ENCODE results near the gene CDH18.

Gene CDH18

GRCh38 chr5:19531374-19531952 is 456.5 kb downstream of the CDH18 start:
- TF ChIP-seq EZH2 (IDR thresholded peaks at IDR 0.05; ENCODE audit: borderline replicate concordance, low read length) (no peak), CTCF (IDR thresholded peaks at IDR 0.05; ENCODE audit: low read length) (no peak)
- Histone ChIP-seq H3K4me3 (ENCODE audit: low read depth, low read length, poor library complexity, severe bottlenecking) (no peak overlapping the region), H3K4me1 (ENCODE audit: insufficient read depth, low read length, severe bottlenecking) (no peaks in the 10 kb centered on the region), H3K9ac (ENCODE audit: low read length) (no peak overlapping the region), H3K4me2 (ENCODE audit: low read length) (no peak overlapping the region), H4K20me1 (ENCODE audit: insufficient read depth, low read length) (no peaks in the 10 kb centered on the region), H3K9me3 (ENCODE audit: low read length) (no peaks in the 10 kb centered on the region), H3K27me3 (ENCODE audit: insufficient read depth, low read length) (no peaks in the 10 kb centered on the region), H3K36me3 (ENCODE audit: insufficient read depth, low read length) (no peaks in the 10 kb centered on the region), H3K27ac (ENCODE audit: low read depth, low read length, poor library complexity, severe bottlenecking) (no peak overlapping the region), H2AFZ (ENCODE audit: low read length) (no peak overlapping the region), H3F3A (ENCODE audit: insufficient read depth, low read length) (no peaks in the 10 kb centered on the region), H3K9me2 (ENCODE audit: low read depth, low read length) (no peaks in the 10 kb centered on the region), H3K79me2 (ENCODE audit: insufficient read depth, low read length) (no peaks in the 10 kb centered on the region)

- Histone ChIP-seq H4K20me1 (ENCODE audit: insufficient read depth, low read length) (no peaks in the 10 kb centered on the region), H3K9ac (ENCODE audit: low read length) (no peak overlapping the region), H3K79me2 (ENCODE audit: insufficient read depth, low read length) (no peaks in the 10 kb centered on the region), H3F3A (ENCODE audit: insufficient read depth, low read length) (no peaks in the 10 kb centered on the region), H3K9me2 (ENCODE audit: low read depth, low read length) (no peaks in the 10 kb centered on the region), H3K27ac (ENCODE audit: low read depth, low read length, poor library complexity, severe bottlenecking) (no peak overlapping the region), H3K4me3 (ENCODE audit: low read depth, low read length, poor library complexity, severe bottlenecking) (no peak overlapping the region), H3K4me1 (ENCODE audit: insufficient read depth, low read length, severe bottlenecking) (no peaks in the 10 kb centered on the region), H3K4me2 (ENCODE audit: low read length) (no peak overlapping the region), H2AFZ (ENCODE audit: low read length) (no peak overlapping the region), H3K9me3 (ENCODE audit: low read length) (no peaks in the 10 kb centered on the region), H3K27me3 (ENCODE audit: insufficient read depth, low read length) (no peaks in the 10 kb centered on the region), H3K36me3 (ENCODE audit: insufficient read depth, low read length) (no peaks in the 10 kb centered on the region)
- TF ChIP-seq CTCF (IDR thresholded peaks at IDR 0.05; ENCODE audit: low read length), result no peak
- TF ChIP-seq EZH2 (IDR thresholded peaks at IDR 0.05; ENCODE audit: borderline replicate concordance, low read length), result no peak
These were observed 468.6 kb downstream of the CDH18 start for GRCh38 chr5:19519448-19519847.

GRCh38 chr5:19498852-19499251 is 489.1 kb downstream of the CDH18 start:
- Histone ChIP-seq H4K20me1 (ENCODE audit: insufficient read depth, low read length) (no peaks in the 10 kb centered on the region), H3K9me2 (ENCODE audit: low read depth, low read length) (no peaks in the 10 kb centered on the region), H3K4me1 (ENCODE audit: insufficient read depth, low read length, severe bottlenecking) (no peaks in the 10 kb centered on the region), H3K9me3 (ENCODE audit: low read length) (no peaks in the 10 kb centered on the region), H3K4me3 (ENCODE audit: low read depth, low read length, poor library complexity, severe bottlenecking) (no peak overlapping the region), H3K79me2 (ENCODE audit: insufficient read depth, low read length) (no peaks in the 10 kb centered on the region), H3K9ac (ENCODE audit: low read length) (no peak overlapping the region), H2AFZ (ENCODE audit: low read length) (no peak overlapping the region), H3K27ac (ENCODE audit: low read depth, low read length, poor library complexity, severe bottlenecking) (no peak overlapping the region), H3K27me3 (ENCODE audit: insufficient read depth, low read length) (no peaks in the 10 kb centered on the region), H3K4me2 (ENCODE audit: low read length) (no peak overlapping the region), H3F3A (ENCODE audit: insufficient read depth, low read length) (no peaks in the 10 kb centered on the region), H3K36me3 (ENCODE audit: insufficient read depth, low read length) (no peaks in the 10 kb centered on the region)
- no peak for TF ChIP-seq CTCF (IDR thresholded peaks at IDR 0.05; ENCODE audit: low read length)
- no peak for TF ChIP-seq EZH2 (IDR thresholded peaks at IDR 0.05; ENCODE audit: borderline replicate concordance, low read length)

All from OCI-LY1 (cell line).